ENCODE results near the gene CD33.

The CD33 gene

GRCh38 chr19:51259348-51260245, 34.7 kb downstream of the CD33 start:
- DNase-seq: peak; percentile 31

GRCh38 chr19:51263808-51264207, 38.9 kb downstream of the CD33 start:
- no peak for DNase-seq

GRCh38 chr19:51271067-51271466, 46.2 kb downstream of the CD33 start:
- no peak for DNase-seq

GRCh38 chr19:51272183-51272810, 47.4 kb downstream of the CD33 start:
- DNase-seq: no peak

- DNase-seq: no peak
Measured at GRCh38 chr19:51274049-51274770, 49.3 kb downstream of the CD33 start.

- DNase-seq: no peak
Measured at GRCh38 chr19:51277112-51277511, 52.2 kb downstream of the CD33 start.

GRCh38 chr19:51282335-51282734, 57.5 kb downstream of the CD33 start:
- DNase-seq: no peak

GRCh38 chr19:51285682-51286081, 60.8 kb downstream of the CD33 start:
- no peak for DNase-seq

Measured in EL (cell line).